Neural cell (in vitro differentiated cells): ENCODE measurements around the gene ACOXL. TPM values are rescaled to one million over a fixed set of nuclear protein-coding genes. Genes with fewer than 3 reads are reported as not detected.

Source experiments
- H2AFZ ChIP-seq: fragments of 200-600, 300-800 bp; sonication (generic), shearing (Covaris generic); 2 replicates; pipeline ENCODE4 v1.6.0; 2014; ENCODE audit warnings: low read depth, mild to moderate bottlenecking, antibody characterized with exemption, low read length, moderate library complexity
- H3F3A ChIP-seq: fragments of 200-600 bp; shearing (Covaris generic); 2 replicates; pipeline ENCODE4 v1.6.1; 2016; ENCODE audit warnings: mild to moderate bottlenecking, moderate library complexity, mixed read lengths, antibody characterized with exemption, low read length; ENCODE audit not compliant: insufficient read depth, poor library complexity, severe bottlenecking
- H3K27ac ChIP-seq: fragments of 200-600, 300-800 bp; sonication (generic), shearing (Covaris generic); 2 replicates; pipeline ENCODE4 v1.5.1; 2014; ENCODE audit warnings: mild to moderate bottlenecking, low read length, moderate library complexity
- H3K27me3 ChIP-seq: fragments of 300-800, 200-600 bp; sonication (generic), shearing (Covaris generic); 2 replicates; pipeline ENCODE4 v1.6.0; 2014; ENCODE audit warnings: mild to moderate bottlenecking, low read depth, low read length, moderate library complexity; ENCODE audit not compliant: insufficient read depth
- H3K36me3 ChIP-seq: fragments of 300-800, 200-600 bp; sonication (generic), shearing (Covaris generic); 2 replicates; pipeline ENCODE4 v1.5.1; 2014; ENCODE audit warnings: mild to moderate bottlenecking, antibody characterized with exemption, low read length, moderate library complexity; ENCODE audit not compliant: insufficient read depth
- H3K4me2 ChIP-seq: fragments of 300-800, 200-600 bp; sonication (generic), shearing (Covaris generic); 2 replicates; pipeline ENCODE4 v1.6.0; 2014; ENCODE audit warnings: mild to moderate bottlenecking, low read length
- H3K4me3 ChIP-seq: fragments of 300-800, 200-600 bp; sonication (generic), shearing (Covaris generic); 2 replicates; pipeline ENCODE4 v1.5.1; 2014; ENCODE audit warnings: mild to moderate bottlenecking, low read length, moderate library complexity
- H3K79me2 ChIP-seq: fragments of 200-600 bp; shearing (Covaris generic); replicated peaks from 2 replicates; pipeline ENCODE4 v1.6.0; 2014; ENCODE audit warnings: mild to moderate bottlenecking, low read length, moderate library complexity; ENCODE audit not compliant: insufficient read depth
- H3K9ac ChIP-seq: fragments of 300-800, 200-600 bp; sonication (generic), shearing (Covaris generic); 2 replicates; pipeline ENCODE4 v1.6.1; 2016; ENCODE audit warnings: mild to moderate bottlenecking, low read length, mixed read lengths
- H3K9me2 ChIP-seq: fragments of 200-600 bp; shearing (Covaris generic); 2 replicates; pipeline ENCODE4 v1.6.1; 2016; ENCODE audit warnings: mild to moderate bottlenecking, low read length, mixed read lengths; ENCODE audit not compliant: insufficient read depth
- H3K9me3 ChIP-seq: fragments of 200-600, 300-800 bp; sonication (generic), shearing (Covaris generic); 2 replicates; pipeline ENCODE4 v1.6.1; 2016; ENCODE audit warnings: mild to moderate bottlenecking, mixed run types, low read length, moderate library complexity, mixed read lengths
- H4K20me1 ChIP-seq: fragments of 200-600 bp; shearing (Covaris generic); 2 replicates; pipeline ENCODE4 v1.6.1; 2016; ENCODE audit warnings: mild to moderate bottlenecking, mixed run types; ENCODE audit not compliant: insufficient read depth
- CTCF ChIP-seq: fragments of 450-650 bp; IDR thresholded peaks from 2 replicates; pipeline ENCODE4 v1.5.1; 2014; ENCODE audit warnings: antibody characterized with exemption, mild to moderate bottlenecking, moderate library complexity; ENCODE audit not compliant: poor library complexity, severe bottlenecking
- EP300 ChIP-seq: fragments of 450-650 bp; conservative IDR thresholded peaks from 2 replicates; pipeline ENCODE4 v1.6.1; 2014; ENCODE audit warnings: antibody characterized with exemption, mild to moderate bottlenecking, moderate library complexity; ENCODE audit not compliant: poor library complexity, severe bottlenecking
- EZH2 ChIP-seq: fragments of 200-600, 300-800 bp; shearing (Covaris generic), sonication (generic); IDR thresholded peaks from 2 replicates; pipeline ENCODE4 v1.6.1; 2014; ENCODE audit warnings: antibody characterized with exemption, low read length, borderline replicate concordance, mild to moderate bottlenecking; ENCODE audit not compliant: insufficient read depth, poor library complexity, severe bottlenecking
- MXI1 ChIP-seq: fragments of 450-650 bp; conservative IDR thresholded peaks from 2 replicates; pipeline ENCODE4 v1.6.1; 2014; ENCODE audit warnings: antibody characterized with exemption, mild to moderate bottlenecking; ENCODE audit not compliant: poor library complexity, severe bottlenecking
- POLR2AphosphoS5 ChIP-seq: IDR thresholded peaks from 2 replicates; pipeline ENCODE4 v1.6.1; 2012
- RAD21 ChIP-seq: fragments of 450-650 bp; conservative IDR thresholded peaks from 2 replicates; pipeline ENCODE4 v1.6.1; 2014; ENCODE audit warnings: antibody characterized with exemption, mild to moderate bottlenecking, moderate library complexity
- REST ChIP-seq: IDR thresholded peaks from 2 replicates; pipeline ENCODE4 v1.6.1; 2012; ENCODE audit warnings: borderline replicate concordance
- SMC3 ChIP-seq: fragments of 450-650 bp; conservative IDR thresholded peaks from 2 replicates; pipeline ENCODE4 v1.6.1; 2014; ENCODE audit warnings: antibody characterized with exemption, mild to moderate bottlenecking, moderate library complexity; ENCODE audit not compliant: poor library complexity
- TAF1 ChIP-seq: IDR thresholded peaks from 2 replicates; pipeline ENCODE4 v1.6.1; 2012; ENCODE audit warnings: low read depth
- polyA plus RNA-seq: library from polyadenylated mRNA; depleted of rRNA; stranded (reverse); fragments of >200 nt; gene quantifications from 2 replicates; pipeline ENCODE4 v1.2.3, GENCODE V29; 2014

Gene ACOXL
- polyA plus RNA-seq, 1 donor from 2014 or later, result not detected

- Histone ChIP-seq H3K4me3 (no peak overlapping the region), H3K9me2 (no peaks in the 10 kb centered on the region), H3F3A (no peaks in the 10 kb centered on the region), H3K4me2 (no peak overlapping the region), H4K20me1 (no peaks in the 10 kb centered on the region), H3K36me3 (no peaks in the 10 kb centered on the region), H3K27ac (no peak overlapping the region), H2AFZ (no peak overlapping the region), H3K79me2 (no peaks in the 10 kb centered on the region), H3K27me3 (no peaks in the 10 kb centered on the region), H3K9me3 (no peaks in the 10 kb centered on the region), H3K9ac (no peak overlapping the region)
- TF ChIP-seq REST (no peak), CTCF (no peak), EZH2 (no peak), MXI1 (no peak), TAF1 (no peak), POLR2AphosphoS5 (no peak), EP300 (no peak), RAD21 (no peak), SMC3 (no peak)
Observed at GRCh38 chr2:110925479-110925878, 193.1 kb downstream of the ACOXL start.

- Histone ChIP-seq H3K9me2 (no peaks in the 10 kb centered on the region), H3K4me3 (no peak overlapping the region), H3K27me3 (no peaks in the 10 kb centered on the region), H2AFZ (no peak overlapping the region), H3K9ac (no peak overlapping the region), H3K27ac (no peak overlapping the region), H3K9me3 (no peaks in the 10 kb centered on the region), H3K79me2 (no peaks in the 10 kb centered on the region), H3F3A (no peaks in the 10 kb centered on the region), H3K4me2 (no peak overlapping the region), H3K36me3 (no peaks in the 10 kb centered on the region), H4K20me1 (no peaks in the 10 kb centered on the region)
- TF ChIP-seq EP300 (no peak), TAF1 (no peak), SMC3 (no peak), REST (no peak), EZH2 (no peak), MXI1 (no peak), RAD21 (no peak), CTCF (no peak)
Observed at GRCh38 chr2:110927526-110927925, 195.2 kb downstream of the ACOXL start.
